Nephron (organoid): Measurements from ENCODE around the gene MSI2.

Experiments
- H3K27ac Mint-ChIP-seq, 3 experiments: 2 replicates each; pipeline ENCODE4 v1.8.0; 2020; ENCODE audit warnings: mixed read lengths in 3 of 3, mild to moderate bottlenecking in 2 of 3, moderate library complexity in 1 of 3
- H3K27me3 Mint-ChIP-seq: 2 replicates; pipeline ENCODE4 v1.8.0; 2021; ENCODE audit warnings: low read depth, mild to moderate bottlenecking, moderate library complexity, mixed read lengths
- H3K36me3 Mint-ChIP-seq: 2 replicates; pipeline ENCODE4 v1.8.0; 2020; ENCODE audit warnings: low read depth, mixed read lengths
- H3K4me1 Mint-ChIP-seq: 2 replicates; pipeline ENCODE4 v1.8.0; 2020; ENCODE audit warnings: mixed read lengths
- H3K4me3 Mint-ChIP-seq, 3 experiments: 2 replicates each; pipeline ENCODE4 v1.8.0; 2020; ENCODE audit warnings: mild to moderate bottlenecking in 3 of 3, mixed read lengths in 3 of 3, moderate library complexity in 2 of 3
- H3K9me3 Mint-ChIP-seq: 2 replicates; pipeline ENCODE4 v1.8.0; 2020; ENCODE audit warnings: mixed read lengths
- CTCF ChIP-seq, 3 experiments: fragments of 200-600 bp; sonication (generic); IDR thresholded peaks; one replicate each; pipeline ENCODE4 v1.5.0; 2021; ENCODE audit warnings: antibody characterized with exemption in 3 of 3; ENCODE audit not compliant: unreplicated experiment in 3 of 3

The MSI2 gene

GRCh38 chr17:57541472-57542394 is 285.4 kb downstream of the MSI2 start:
- Mint-ChIP-seq H3K9me3 (no peaks in the 10 kb centered on the region), H3K4me1 (peaks cover 75% of the 10 kb centered on the region), H3K4me3 (no peak overlapping the region), H3K36me3 (no peaks in the 10 kb centered on the region), H3K27ac (peak overlapping the region in 2 of 3 experiments; percentile 21), H3K27me3 (peaks cover 88% of the 10 kb centered on the region)
- no peak for TF ChIP-seq CTCF (IDR thresholded peaks at IDR 0.05; ENCODE audit: unreplicated experiment in 3 of 3)

- Mint-ChIP-seq H3K4me3 (no peak overlapping the region), H3K4me1 (peaks cover 78% of the 10 kb centered on the region), H3K27me3 (peaks cover 90% of the 10 kb centered on the region), H3K9me3 (no peaks in the 10 kb centered on the region), H3K27ac (peak overlapping the region; percentile 9 to 93 (median 26)), H3K36me3 (no peaks in the 10 kb centered on the region)
- no peak for TF ChIP-seq CTCF (IDR thresholded peaks at IDR 0.05; ENCODE audit: unreplicated experiment in 3 of 3)
These were observed 286.2 kb downstream of the MSI2 start for GRCh38 chr17:57542510-57542909.

- peaks cover 76% of the 10 kb centered on the region for H3K4me1 Mint-ChIP-seq
- H3K27ac Mint-ChIP-seq = peak overlapping the region; percentile 9 to 93 (median 64)
- H3K9me3 Mint-ChIP-seq = no peaks in the 10 kb centered on the region
These were observed 286.9 kb downstream of the MSI2 start for GRCh38 chr17:57543230-57543629.

GRCh38 chr17:57544401-57544800 is 288.1 kb downstream of the MSI2 start:
- H3K4me3 Mint-ChIP-seq = peak overlapping the region in 1 of 3 experiments; percentile 12
- no peak for TF ChIP-seq CTCF (IDR thresholded peaks at IDR 0.05; ENCODE audit: unreplicated experiment in 3 of 3)
- H3K9me3 Mint-ChIP-seq = no peaks in the 10 kb centered on the region
- H3K4me1 Mint-ChIP-seq = peaks cover 72% of the 10 kb centered on the region
- H3K27me3 Mint-ChIP-seq = peaks cover 89% of the 10 kb centered on the region
- no peaks in the 10 kb centered on the region for H3K36me3 Mint-ChIP-seq
- H3K27ac Mint-ChIP-seq = peak overlapping the region; percentile 41 to 93 (median 64)

More at GRCh38 chr17:57543230-57543629, 286.9 kb downstream of the MSI2 start:
- no peak overlapping the region for H3K4me3 Mint-ChIP-seq
- H3K27me3 Mint-ChIP-seq = peaks cover 90% of the 10 kb centered on the region
- no peak for TF ChIP-seq CTCF (IDR thresholded peaks at IDR 0.05; ENCODE audit: unreplicated experiment in 3 of 3)
- no peaks in the 10 kb centered on the region for H3K36me3 Mint-ChIP-seq

GRCh38 chr17:57544834-57545463 is 288.6 kb downstream of the MSI2 start:
- H3K27ac Mint-ChIP-seq = peak overlapping the region; percentile 41 to 93 (median 72)
- H3K36me3 Mint-ChIP-seq = no peaks in the 10 kb centered on the region
- no peak for TF ChIP-seq CTCF (IDR thresholded peaks at IDR 0.05; ENCODE audit: unreplicated experiment in 3 of 3)
- H3K9me3 Mint-ChIP-seq = no peaks in the 10 kb centered on the region
- peaks cover 75% of the 10 kb centered on the region for H3K4me1 Mint-ChIP-seq
- no peak overlapping the region for H3K4me3 Mint-ChIP-seq
- H3K27me3 Mint-ChIP-seq = peaks cover 87% of the 10 kb centered on the region
